ENCODE results near the gene ADAM15. TPM values are rescaled to one million over a fixed set of nuclear protein-coding genes. Genes with fewer than 3 reads are reported as not detected.

ADAM15 gene
- polyA plus RNA-seq, 2 of the 4 experiments (the other 2 are of a cell fraction), result 25.6 to 33.0 TPM

DNA sequence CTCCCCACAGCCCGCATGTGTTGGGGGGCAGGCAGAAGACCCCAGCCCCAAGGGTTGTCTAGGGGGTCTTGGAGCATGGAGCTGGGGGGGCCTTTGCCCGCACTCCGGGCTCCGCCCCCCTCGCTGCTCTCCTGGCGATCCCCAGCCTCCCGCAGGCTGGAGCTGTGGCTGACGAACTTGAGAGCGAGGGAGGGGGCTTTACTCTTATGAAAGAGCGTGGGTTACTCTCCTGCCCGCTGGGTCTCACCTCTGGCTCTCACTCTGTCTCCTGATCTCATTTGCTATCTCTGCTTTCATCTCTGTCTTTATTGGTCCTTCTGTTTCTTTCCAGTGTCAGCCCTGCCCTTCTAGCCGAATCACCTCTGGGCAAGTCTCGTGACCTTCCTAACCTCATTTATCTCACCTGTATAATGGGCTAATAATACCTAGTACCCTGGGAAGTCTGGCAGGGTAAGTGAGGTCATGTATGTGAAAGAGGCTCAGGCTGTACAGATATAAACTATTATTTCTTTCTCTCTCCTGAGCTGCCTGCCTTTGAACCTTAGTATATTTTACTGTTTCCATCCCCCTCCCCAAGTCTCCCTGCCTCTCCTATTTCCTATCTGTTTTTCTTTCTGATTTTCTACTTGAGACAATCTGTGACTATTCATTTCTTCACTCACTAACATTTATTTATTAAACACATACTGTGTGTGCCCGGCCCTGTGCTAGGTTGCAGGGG lies 13.2 kb downstream of the ADAM15 start:
- peaks cover 23% of the 10 kb centered on the region for H3K4me1 ChIP-seq
- H3K27ac ChIP-seq, result peak overlapping the region; percentile 81 to 91
- TF ChIP-seq ESRRA (IDR thresholded peaks at IDR 0.05; ENCODE audit: borderline replicate concordance, low read length) (peak; percentile 90), CHD2 (IDR thresholded peaks at IDR 0.05; ENCODE audit: low read length, partially characterized antibody) (no peak), KDM1A (IDR thresholded peaks at IDR 0.05; ENCODE audit: low read depth) (0 out of 2 replicates have a peak, but pooled peaks have one; percentile 74), FOSL2 (IDR thresholded peaks at IDR 0.05) (no peak), FOSL2 (CRISPR knock-in tag; IDR thresholded peaks at IDR 0.05) (no peak)
- TF ChIP-seq, protein P1, sequence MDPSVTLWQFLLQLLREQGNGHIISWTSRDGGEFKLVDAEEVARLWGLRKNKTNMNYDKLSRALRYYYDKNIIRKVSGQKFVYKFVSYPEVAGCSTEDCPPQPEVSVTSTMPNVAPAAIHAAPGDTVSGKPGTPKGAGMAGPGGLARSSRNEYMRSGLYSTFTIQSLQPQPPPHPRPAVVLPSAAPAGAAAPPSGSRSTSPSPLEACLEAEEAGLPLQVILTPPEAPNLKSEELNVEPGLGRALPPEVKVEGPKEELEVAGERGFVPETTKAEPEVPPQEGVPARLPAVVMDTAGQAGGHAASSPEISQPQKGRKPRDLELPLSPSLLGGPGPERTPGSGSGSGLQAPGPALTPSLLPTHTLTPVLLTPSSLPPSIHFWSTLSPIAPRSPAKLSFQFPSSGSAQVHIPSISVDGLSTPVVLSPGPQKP (IDR thresholded peaks at IDR 0.05; ENCODE audit: low read depth, low read length), result no peak
- ATAC-seq (peak; percentile 16 to 30), DNase-seq (ENCODE audit: low read depth in 1 of 2, low spot score in 1 of 2) (peak in 1 of 2 experiments; percentile 49), FAIRE-seq (no peak)
- ChIA-PET CTCF (interaction anchor here (0.6 to 27.3 kb wide), 5 partner anchors 6 to 295 kb away, joined by 3 to 350 read pairs (median 319); partner anchors contain the start of genes ADAM15, EFNA3 and EFNA4), POLR2A (interaction anchor here (1.0 to 1.6 kb wide), 2 partner anchors 90 to 103 kb away, joined by 3 to 5 read pairs; partner anchors contain the start of genes CKS1B and PYGO2)
- WGBS (ENCODE audit: missing lambda C conversion rate), result 12% methylated on average over 13 of the region's 14 CpGs
- H3K9me3 ChIP-seq, result no peaks in the 10 kb centered on the region
- H3K4me2 ChIP-seq, result peak overlapping the region; percentile 91
- H3K4me3 ChIP-seq, result peak overlapping the region; percentile 77

DNA sequence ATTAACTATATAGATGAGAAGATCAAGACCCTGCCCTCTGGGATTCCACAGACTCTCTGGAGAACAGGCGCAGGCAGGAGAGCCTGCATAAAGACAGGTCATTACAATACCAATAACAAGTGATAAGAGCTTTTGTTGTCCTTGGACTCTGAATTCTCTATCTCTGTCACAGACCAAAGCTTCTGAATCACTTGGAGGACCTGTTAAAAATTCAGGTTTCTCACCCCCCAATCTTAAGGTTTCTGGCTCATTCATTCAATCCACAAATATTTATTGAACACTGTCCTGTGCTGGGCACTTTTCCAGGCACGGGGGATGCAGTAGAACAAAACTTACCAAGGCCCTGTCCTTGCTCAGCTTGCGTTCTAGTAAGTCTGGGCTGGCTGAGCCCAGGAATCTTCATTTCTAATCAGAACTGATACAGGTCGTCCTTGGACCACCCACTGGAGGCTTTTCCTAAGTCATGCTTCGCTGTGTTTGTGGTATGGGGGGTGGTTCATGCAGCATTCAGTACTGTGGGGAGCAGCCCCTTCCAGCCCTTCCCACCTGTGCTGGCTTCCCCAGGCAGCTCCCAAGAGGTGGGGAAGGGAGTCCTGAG lies 13.8 kb downstream of the ADAM15 start:
- CTCF ChIA-PET, result interaction anchor here (0.6 to 27.3 kb wide), 6 partner anchors 6 to 395 kb away, joined by 3 to 350 read pairs (median 165); partner anchors contain the start of genes ADAM15, EFNA3 and EFNA4

More for the DNA sequence above, 13.8 kb downstream of the ADAM15 start:
- POLR2A ChIA-PET, result interaction anchor here (1.0 to 1.6 kb wide), 2 partner anchors 91 to 104 kb away, joined by 3 to 5 read pairs; partner anchors contain the start of genes CKS1B and PYGO2
- DNase-seq (ENCODE audit: low read depth in 1 of 2, low spot score in 1 of 2) (no peak), FAIRE-seq (no peak), ATAC-seq (no peak)
- Histone ChIP-seq H3K4me1 (peaks cover 25% of the 10 kb centered on the region), H3K27ac (no peak overlapping the region), H3K9me3 (no peaks in the 10 kb centered on the region), H3K4me3 (no peak overlapping the region), H3K4me2 (peak overlapping the region; percentile 91)
- TF ChIP-seq USF2 (IDR thresholded peaks at IDR 0.05) (no peak), GATA3 (IDR thresholded peaks at IDR 0.05; ENCODE audit: borderline replicate concordance) (no peak), HOXA7 (CRISPR knock-in tag; IDR thresholded peaks at IDR 0.05) (no peak), RAD21 (conservative IDR thresholded peaks at IDR 0.05 in 1 of 2, IDR thresholded peaks at IDR 0.05 in 1 of 2) (no peak), RFX5 (IDR thresholded peaks at IDR 0.05) (no peak), HMGXB4 (CRISPR knock-in tag; IDR thresholded peaks at IDR 0.05; ENCODE audit: borderline replicate concordance) (no peak), BCL3 (IDR thresholded peaks at IDR 0.05) (no peak), ESRRA (IDR thresholded peaks at IDR 0.05; ENCODE audit: borderline replicate concordance, low read length) (no peak), RCOR1 (IDR thresholded peaks at IDR 0.05; ENCODE audit: low read depth, low read length) (no peak), HOXB13 (CRISPR knock-in tag; IDR thresholded peaks at IDR 0.05; ENCODE audit: low read depth) (no peak), CEBPB (IDR thresholded peaks at IDR 0.05) (no peak), SMC3 (IDR thresholded peaks at IDR 0.05) (no peak)
- TF ChIP-seq, protein P1 (IDR thresholded peaks at IDR 0.05; ENCODE audit: low read depth, low read length), result no peak
- WGBS (ENCODE audit: missing lambda C conversion rate), result 80% methylated on average over 5 of the region's 5 CpGs

All from A549 (cell line).